Hematopoietic multipotent progenitor cell treated with erythropoietin and hydrocortisone succinate and interleukin-3 and kit ligand, for 15 days (in vitro differentiated cells): ENCODE measurements around the gene ROBO2.

Experiments
- DNase-seq: peaks from one replicate; pipeline ENCODE4 v3.0.0-alpha.2; 2015; ENCODE audit warnings: low spot score

The ROBO2 gene

DNA sequence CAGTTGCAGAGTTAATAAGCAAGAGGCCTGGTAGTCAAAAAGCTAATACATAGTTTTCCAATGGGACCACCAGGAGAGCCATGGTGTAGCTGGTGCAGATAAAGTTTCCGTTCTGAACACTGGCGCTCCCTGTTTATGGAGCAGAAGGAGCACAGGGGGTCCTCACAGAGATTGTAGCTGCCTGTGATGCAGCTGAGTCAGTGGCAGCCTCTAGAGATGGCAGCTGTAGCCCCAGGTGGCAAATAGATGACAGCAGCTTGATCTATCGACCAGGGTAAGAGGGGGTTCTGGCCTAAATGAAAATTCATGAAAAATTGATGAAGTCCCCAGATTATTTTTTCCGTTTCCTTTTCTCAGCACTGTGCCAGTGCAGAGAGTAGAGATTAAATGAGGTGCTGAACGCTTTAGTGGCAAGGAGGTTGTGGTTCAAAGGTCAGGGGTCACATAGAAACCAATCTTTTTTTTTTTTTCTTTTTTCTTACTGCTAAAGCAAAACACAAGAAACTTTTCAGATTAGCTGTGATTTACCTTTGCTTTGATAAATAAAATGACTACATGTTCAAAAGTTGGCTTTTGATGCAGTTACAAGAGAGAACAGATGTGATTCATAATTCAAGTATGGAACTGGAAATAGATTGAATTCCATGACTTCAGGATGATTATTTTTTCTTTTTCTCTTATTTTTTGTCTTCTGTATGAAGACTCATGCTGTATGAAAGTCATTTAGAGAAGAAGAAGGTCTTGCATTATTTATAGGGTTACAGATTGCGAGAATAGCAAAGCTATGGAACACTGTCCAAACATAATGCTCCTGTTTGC lies 63.3 kb downstream of the ROBO2 start:
- DNase-seq = no peak

GRCh38 chr3:77122652-77123051 lies 82.8 kb downstream of the ROBO2 start:
- DNase-seq = no peak

- DNase-seq = no peak
Measured at GRCh38 chr3:77125966-77126365, 86.1 kb downstream of the ROBO2 start.

- no peak for DNase-seq
Measured at GRCh38 chr3:77134769-77135168, 94.9 kb downstream of the ROBO2 start.

DNA sequence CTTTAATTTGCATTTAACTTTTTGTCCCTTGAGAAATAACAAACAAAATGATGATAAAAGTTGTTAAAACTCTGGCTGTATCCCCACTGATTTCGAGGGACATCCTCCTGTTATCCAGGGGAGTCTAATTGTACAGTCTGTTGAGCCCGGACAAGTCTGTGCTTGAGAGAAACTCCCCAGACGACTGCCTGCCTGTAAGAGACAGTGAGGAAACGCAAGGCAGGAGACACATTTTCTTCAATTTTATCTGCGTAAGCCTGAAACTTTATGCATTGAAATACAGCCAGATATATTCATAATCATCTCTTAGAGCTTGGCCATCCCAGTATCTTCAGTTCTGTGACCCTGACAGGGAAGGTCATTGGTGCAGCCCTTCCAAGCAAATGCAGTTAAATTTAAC lies 97.7 kb downstream of the ROBO2 start:
- no peak for DNase-seq

GRCh38 chr3:77139624-77140023 lies 99.7 kb downstream of the ROBO2 start:
- DNase-seq = no peak

- DNase-seq = no peak
Measured at GRCh38 chr3:77141423-77141822, 101.5 kb downstream of the ROBO2 start.

- no peak for DNase-seq
Measured at GRCh38 chr3:77142578-77142977, 102.7 kb downstream of the ROBO2 start.

GRCh38 chr3:77146004-77146403 lies 106.1 kb downstream of the ROBO2 start:
- DNase-seq = no peak

DNA sequence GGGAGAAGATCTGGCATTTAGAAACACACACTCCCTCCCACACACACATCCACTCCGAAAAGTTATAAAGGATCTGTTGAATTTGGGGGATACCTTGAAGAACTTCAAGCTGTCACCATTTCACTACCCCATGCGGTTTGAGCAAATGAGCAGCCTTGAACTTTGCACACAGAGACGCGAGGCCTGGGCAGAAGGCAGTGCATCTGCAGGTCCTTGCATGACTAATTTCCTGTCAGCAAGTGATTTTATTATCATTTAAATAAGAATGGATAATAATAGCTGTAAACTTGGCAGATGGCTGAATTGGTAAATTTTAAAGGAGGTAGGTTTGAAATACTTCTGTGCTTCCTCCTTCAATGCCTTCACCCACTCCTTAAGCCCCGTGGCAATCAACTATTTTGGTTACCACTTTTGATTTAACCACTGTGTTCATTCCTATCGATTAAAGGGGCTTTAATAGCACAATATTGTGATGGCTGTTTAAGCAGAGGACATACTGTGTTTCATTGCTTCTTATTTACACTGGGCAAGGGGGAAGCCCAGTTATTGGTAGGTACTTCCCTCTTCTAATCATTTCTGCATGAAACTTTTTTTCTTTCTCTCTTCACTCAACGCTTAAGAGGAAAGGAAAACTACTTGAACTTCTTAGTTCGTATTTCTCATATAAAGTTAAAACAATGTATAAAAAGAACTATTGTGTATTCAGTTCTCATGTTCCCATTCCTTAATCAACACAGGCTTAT lies 108.1 kb downstream of the ROBO2 start:
- no peak for DNase-seq

DNA sequence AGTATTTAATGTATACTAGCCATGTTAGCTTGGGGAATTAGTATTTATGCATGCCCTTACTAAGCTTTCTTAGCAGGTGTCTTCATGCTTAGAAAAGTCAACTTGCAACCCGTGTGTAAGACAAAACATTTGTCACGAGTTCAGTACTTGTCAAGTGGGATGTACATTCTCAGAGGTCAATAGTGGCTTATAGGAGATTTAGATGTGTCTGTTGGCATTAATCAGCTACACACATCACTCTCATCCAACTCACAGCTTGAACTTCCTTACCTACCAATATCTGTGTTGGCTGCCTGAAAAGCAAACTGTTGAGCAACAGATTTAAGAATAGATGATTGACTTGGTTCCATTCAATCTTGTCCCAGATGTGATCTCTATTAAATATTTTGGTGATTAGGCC lies 109.5 kb downstream of the ROBO2 start:
- DNase-seq = no peak

DNA sequence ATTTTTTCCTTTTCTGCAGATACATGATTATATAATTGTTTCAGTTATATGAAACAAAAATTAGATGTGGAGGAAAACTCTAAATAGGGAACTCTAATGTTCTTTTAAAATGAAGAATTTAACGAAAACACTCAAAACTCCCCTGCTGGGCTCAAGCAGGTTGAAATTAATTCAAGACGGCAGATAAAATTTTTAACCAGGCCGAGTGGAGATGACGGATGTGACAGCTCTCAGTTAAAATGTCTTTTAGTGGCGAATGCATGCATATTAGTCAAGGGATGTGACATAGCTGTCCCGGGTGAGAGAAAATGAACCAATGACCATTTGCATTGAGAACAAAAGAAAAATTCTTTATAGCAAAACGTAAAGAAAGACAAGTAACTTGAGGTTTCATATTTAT lies 110.1 kb downstream of the ROBO2 start:
- DNase-seq = no peak

DNA sequence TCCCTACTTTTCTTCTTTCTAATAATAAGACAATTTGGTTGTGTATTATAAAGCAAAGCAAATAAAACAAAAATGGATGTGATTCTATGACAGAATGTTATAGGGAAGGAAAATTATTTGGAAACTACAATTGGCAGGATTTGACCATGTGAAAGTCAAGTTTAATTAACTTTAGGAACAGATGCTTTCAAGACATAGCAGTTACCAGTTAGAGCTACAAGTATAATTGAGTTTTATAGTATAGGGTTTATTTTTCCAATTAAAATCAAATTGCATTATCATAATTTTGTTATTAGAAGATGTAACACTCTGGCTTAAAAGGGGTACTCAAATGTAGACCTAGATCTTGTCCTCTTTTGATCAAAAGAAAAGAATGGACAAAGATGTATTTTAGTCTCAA lies 110.9 kb downstream of the ROBO2 start:
- no peak for DNase-seq

DNA sequence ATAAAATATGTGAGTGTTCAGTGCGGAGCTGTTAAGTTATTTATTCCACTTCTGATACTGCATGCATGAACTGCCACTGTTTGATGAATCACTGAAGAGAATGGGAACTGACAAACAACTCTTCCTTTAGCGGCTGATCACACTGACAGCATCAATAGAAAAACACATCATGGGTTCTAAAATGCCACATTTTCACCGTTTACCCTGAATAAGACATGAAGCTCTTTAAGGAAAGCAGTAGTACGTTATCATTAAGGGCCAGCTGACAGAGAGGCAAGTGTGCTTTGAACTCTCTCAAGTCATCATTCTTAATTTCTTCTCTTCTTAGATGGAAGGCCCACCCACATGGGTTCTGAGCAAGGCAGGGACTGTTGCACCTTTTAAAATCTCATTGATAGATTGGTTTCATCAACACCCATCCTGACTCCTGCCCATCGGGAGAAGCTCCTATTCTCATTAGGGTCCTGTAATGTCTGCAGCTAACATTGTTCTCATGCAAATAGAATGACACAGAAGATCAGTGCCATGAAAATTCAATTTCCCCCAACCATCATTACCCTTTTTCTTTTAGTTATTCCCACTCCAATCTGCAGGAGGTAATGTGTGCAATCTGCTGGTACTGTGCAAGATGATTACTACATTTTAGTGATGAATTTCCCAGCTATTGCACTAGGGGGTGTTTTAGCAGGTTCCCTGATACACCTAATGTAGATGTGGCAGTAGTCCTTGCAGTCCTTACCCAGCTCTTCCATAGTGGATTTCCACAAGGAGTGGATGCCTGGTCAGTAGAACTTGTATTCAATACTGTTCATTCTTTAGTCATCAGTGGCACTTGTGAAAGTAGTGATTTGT lies 119.1 kb downstream of the ROBO2 start:
- no peak for DNase-seq

DNA sequence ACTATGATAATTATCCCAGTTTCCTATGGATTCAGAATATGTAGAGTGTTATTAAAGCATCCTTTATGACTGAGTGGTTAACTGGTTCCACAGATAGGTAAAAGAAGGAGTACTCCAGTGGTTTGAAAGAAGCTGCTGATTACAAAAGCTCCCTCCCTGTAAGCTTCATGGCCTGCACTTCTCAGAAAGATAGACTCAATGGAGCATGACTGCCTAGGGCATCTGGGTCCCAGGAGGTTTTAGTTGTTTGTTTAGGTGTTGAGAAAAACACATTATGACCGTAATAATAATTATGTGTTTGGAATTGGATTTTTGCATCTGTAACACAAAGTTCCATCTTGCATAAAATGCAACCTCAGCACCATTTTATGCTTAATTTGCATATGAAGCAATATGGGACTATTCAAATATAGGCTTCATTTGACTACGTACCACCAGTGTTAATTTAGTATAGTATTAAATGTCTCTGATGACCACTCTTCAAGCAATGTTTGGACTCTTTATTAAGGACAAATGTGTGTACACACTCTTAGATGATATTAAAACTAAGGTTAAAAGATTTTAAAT lies 121.1 kb downstream of the ROBO2 start:
- DNase-seq = no peak

GRCh38 chr3:77169823-77170222 lies 129.9 kb downstream of the ROBO2 start:
- no peak for DNase-seq

DNA sequence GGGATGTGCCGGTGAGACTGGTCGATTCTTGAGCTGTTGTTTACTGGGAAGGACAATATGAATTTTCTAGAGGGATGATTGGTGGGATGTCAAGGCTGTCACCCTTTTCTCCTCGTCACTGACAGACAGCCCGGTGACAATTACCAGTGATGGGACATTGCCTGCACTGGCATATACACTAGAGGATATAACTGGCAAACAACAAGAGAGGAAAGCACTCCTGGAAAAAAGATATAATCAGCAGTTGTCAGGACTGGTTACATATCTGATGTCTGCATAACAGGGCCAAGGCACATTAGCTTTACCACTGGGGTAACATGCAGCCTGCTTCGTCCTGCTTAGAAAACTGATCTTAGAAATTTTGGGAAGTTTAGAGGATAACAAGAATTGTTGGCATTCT lies 131.1 kb downstream of the ROBO2 start:
- DNase-seq = no peak

DNA sequence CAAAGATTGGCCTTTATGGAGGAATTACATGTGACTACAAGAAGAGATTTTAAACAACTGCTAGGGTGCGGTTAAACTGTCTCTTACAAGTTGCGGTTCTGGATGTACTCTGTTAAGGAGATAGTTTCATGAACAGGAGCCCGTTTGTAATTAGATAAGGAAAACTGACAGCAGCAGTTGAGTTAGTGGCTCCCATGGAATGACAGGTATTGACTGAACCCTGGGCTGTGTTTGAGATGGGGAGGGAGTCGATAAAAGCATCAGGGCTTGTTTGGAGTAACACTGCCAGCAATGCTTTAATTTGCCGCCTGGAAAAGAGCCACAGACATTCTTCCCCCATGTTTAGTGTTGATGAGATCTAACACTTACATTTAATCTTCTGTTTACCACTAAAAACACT lies 139.9 kb downstream of the ROBO2 start:
- DNase-seq = no peak

DNA sequence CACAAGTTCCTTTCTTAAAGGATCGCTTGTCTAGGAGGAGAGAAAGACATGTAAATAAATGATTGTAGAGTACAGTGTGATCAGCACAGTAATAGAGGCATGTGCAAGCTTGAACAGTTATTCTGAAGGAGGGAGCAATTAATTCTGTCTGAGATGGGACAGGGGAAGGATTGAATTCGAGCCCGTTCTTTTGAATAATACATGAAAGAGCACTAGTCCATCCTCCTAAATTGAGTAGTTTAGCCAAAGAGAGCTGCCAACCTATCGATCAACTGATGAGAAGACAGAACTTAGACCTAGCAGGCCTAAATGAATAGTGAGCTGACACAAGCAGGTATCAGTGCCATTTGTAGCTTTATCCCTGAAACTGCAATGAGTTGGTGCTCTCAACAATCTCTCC lies 142.4 kb downstream of the ROBO2 start:
- DNase-seq = no peak

DNA sequence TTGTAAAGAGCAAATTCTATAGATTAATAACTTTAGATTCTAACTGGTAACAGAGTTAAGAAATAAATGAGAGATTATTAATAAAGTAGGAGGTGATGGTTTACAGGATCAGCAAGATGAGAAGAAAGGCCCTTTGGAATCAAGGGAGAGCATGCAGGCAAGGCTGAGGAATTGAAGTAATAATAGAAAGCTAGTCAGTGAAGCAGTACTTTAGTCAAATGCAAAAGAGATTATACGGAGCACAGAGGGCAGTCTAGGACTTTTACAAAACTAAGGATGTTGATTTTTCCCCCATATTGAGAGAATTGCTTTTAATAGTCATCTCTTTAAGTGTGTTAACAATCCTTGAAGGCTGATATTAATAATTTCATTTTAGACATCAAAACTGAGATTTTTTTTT lies 146.4 kb downstream of the ROBO2 start:
- no peak for DNase-seq

- no peak for DNase-seq
Measured at GRCh38 chr3:77186728-77187127, 146.8 kb downstream of the ROBO2 start.

GRCh38 chr3:77188210-77188609 lies 148.3 kb downstream of the ROBO2 start:
- no peak for DNase-seq
